H9 (cell line): Measurements from ENCODE around the gene CCL17. TPM values are rescaled to one million over a fixed set of nuclear protein-coding genes. Genes with fewer than 3 reads are reported as not detected.

Source experiments
- DNase-seq: peaks from one replicate; pipeline ENCODE4 v3.0.0-alpha.2; 2017
- H2AFZ ChIP-seq: one replicate; pipeline ENCODE4 v1.6.1; 2013; ENCODE audit warnings: mild to moderate bottlenecking, low read length, control low read depth, moderate library complexity
- H2AK5ac ChIP-seq: 2 replicates; pipeline ENCODE4 v1.6.1; 2013; ENCODE audit warnings: low read length, control low read depth, mixed read lengths; ENCODE audit not compliant: insufficient read length
- H2BK120ac ChIP-seq: one replicate; pipeline ENCODE4 v1.6.1; 2013; ENCODE audit warnings: low read depth, mild to moderate bottlenecking, low read length, control low read depth, inconsistent platforms; ENCODE audit not compliant: poor library complexity, severe bottlenecking
- H2BK12ac ChIP-seq: 2 replicates; pipeline ENCODE4 v1.6.1; 2013; ENCODE audit warnings: low read length, control low read depth, mixed read lengths, low read depth; ENCODE audit not compliant: insufficient read length
- H2BK15ac ChIP-seq: 2 replicates; pipeline ENCODE4 v1.6.1; 2013; ENCODE audit warnings: low read depth, low read length, control low read depth
- H2BK20ac ChIP-seq: one replicate; pipeline ENCODE4 v1.6.1; 2013; ENCODE audit warnings: low read depth, mild to moderate bottlenecking, low read length, control low read depth, inconsistent platforms; ENCODE audit not compliant: poor library complexity, severe bottlenecking
- H2BK5ac ChIP-seq: 2 replicates; pipeline ENCODE4 v1.6.1; 2013; ENCODE audit warnings: low read length, control low read depth, mixed read lengths; ENCODE audit not compliant: insufficient read length
- H3K14ac ChIP-seq: 2 replicates; pipeline ENCODE4 v1.6.1; 2013; ENCODE audit warnings: low read length, control low read depth; ENCODE audit not compliant: insufficient read depth
- H3K18ac ChIP-seq: 2 replicates; pipeline ENCODE4 v1.6.1; 2013; ENCODE audit warnings: low read depth, mild to moderate bottlenecking, mixed read lengths, low read length, control low read depth; ENCODE audit not compliant: insufficient read length
- H3K23ac ChIP-seq: 2 replicates; pipeline ENCODE4 v1.6.1; 2013; ENCODE audit warnings: low read length, control low read depth, mixed read lengths, low read depth; ENCODE audit not compliant: insufficient read length
- H3K23me2 ChIP-seq: 2 replicates; pipeline ENCODE4 v1.6.1; 2013; ENCODE audit warnings: low read depth, mild to moderate bottlenecking, mixed read lengths, low read length, control low read depth; ENCODE audit not compliant: insufficient read length, poor library complexity, severe bottlenecking
- H3K27ac ChIP-seq: 2 replicates; pipeline ENCODE4 v1.5.1; 2013; ENCODE audit warnings: low read length, control low read depth, mixed read lengths, low read depth; ENCODE audit not compliant: insufficient read length
- H3K27me3 ChIP-seq: 2 replicates; pipeline ENCODE4 v1.6.1; 2013; ENCODE audit warnings: low read length, control low read depth, inconsistent platforms; ENCODE audit not compliant: insufficient read depth
- H3K4ac ChIP-seq: 2 replicates; pipeline ENCODE4 v1.6.1; 2013; ENCODE audit warnings: low read depth, mild to moderate bottlenecking, control low read depth, inconsistent platforms, low read length, moderate library complexity
- H3K4me1 ChIP-seq: 2 replicates; pipeline ENCODE4 v1.6.1; 2013; ENCODE audit warnings: low read length, control low read depth, inconsistent platforms; ENCODE audit not compliant: insufficient read depth
- H3K4me2 ChIP-seq: 2 replicates; pipeline ENCODE4 v1.6.1; 2013; ENCODE audit warnings: low read length, control low read depth, mixed read lengths; ENCODE audit not compliant: insufficient read length, insufficient read depth
- H3K56ac ChIP-seq: 2 replicates; pipeline ENCODE4 v1.6.1; 2013; ENCODE audit warnings: low read depth, mild to moderate bottlenecking, mixed read lengths, low read length, control low read depth; ENCODE audit not compliant: insufficient read length
- H3K79me1 ChIP-seq: 2 replicates; pipeline ENCODE4 v1.6.1; 2013; ENCODE audit warnings: low read depth, mild to moderate bottlenecking, moderate library complexity, low read length, control low read depth, inconsistent platforms; ENCODE audit not compliant: insufficient read depth, poor library complexity, severe bottlenecking
- H3K79me2 ChIP-seq: 2 replicates; pipeline ENCODE4 v1.6.1; 2013; ENCODE audit warnings: low read length, control low read depth, inconsistent platforms; ENCODE audit not compliant: insufficient read depth
- H3K9ac ChIP-seq: 2 replicates; pipeline ENCODE4 v1.6.1; 2013; ENCODE audit warnings: low read length, control low read depth, mixed read lengths; ENCODE audit not compliant: insufficient read length; ENCODE audit errors: extremely low read depth
- H3K9me3 ChIP-seq: one replicate; pipeline ENCODE4 v1.6.1; 2013; ENCODE audit warnings: low read depth, low read length, inconsistent platforms; ENCODE audit not compliant: control insufficient read depth
- H3T11ph ChIP-seq: one replicate; pipeline ENCODE4 v1.6.1; 2013; ENCODE audit warnings: mild to moderate bottlenecking, low read length, control low read depth, inconsistent platforms
- H4K20me1 ChIP-seq: one replicate; pipeline ENCODE4 v1.6.1; 2013; ENCODE audit not compliant: control insufficient read depth, insufficient read length, insufficient read depth
- H4K5ac ChIP-seq: 2 replicates; pipeline ENCODE4 v1.6.1; 2013; ENCODE audit warnings: low read depth, mild to moderate bottlenecking, mixed read lengths, low read length, control low read depth; ENCODE audit not compliant: insufficient read length
- H4K8ac ChIP-seq: replicated peaks from 2 replicates; pipeline ENCODE4 v1.6.1; 2013; ENCODE audit warnings: low read length, control low read depth, mixed read lengths, low read depth; ENCODE audit not compliant: insufficient read length
- H4K91ac ChIP-seq: 2 replicates; pipeline ENCODE4 v1.6.1; 2013; ENCODE audit warnings: low read depth, mild to moderate bottlenecking, moderate library complexity, mixed read lengths, low read length, control low read depth; ENCODE audit not compliant: insufficient read length
- H3K27ac Mint-ChIP-seq, 3 experiments: 2 replicates in 2 of 3; 3 replicates in 1 of 3; pipeline ENCODE4 v1.8.0; 2020 to 2021; ENCODE audit warnings: mixed read lengths in 3 of 3, mild to moderate bottlenecking in 1 of 3, moderate library complexity in 1 of 3
- H3K27me3 Mint-ChIP-seq: 2 replicates; pipeline ENCODE4 v1.8.0; 2021; ENCODE audit warnings: low read depth, mild to moderate bottlenecking, moderate library complexity, mixed read lengths
- H3K36me3 Mint-ChIP-seq, 3 experiments: 2 replicates in 2 of 3; 3 replicates in 1 of 3; pipeline ENCODE4 v1.8.0; 2020 to 2021; ENCODE audit warnings: low read depth in 3 of 3, mixed read lengths in 3 of 3; ENCODE audit not compliant: insufficient read depth in 1 of 3
- H3K4me1 Mint-ChIP-seq, 2 experiments: 2 replicates each; pipeline ENCODE4 v1.8.0; 2020; ENCODE audit warnings: mixed read lengths in 2 of 2
- H3K4me3 Mint-ChIP-seq, 2 experiments: 2 replicates in 1 of 2; 3 replicates in 1 of 2; pipeline ENCODE4 v1.8.0; 2020 to 2021; ENCODE audit warnings: mild to moderate bottlenecking in 2 of 2, mixed read lengths in 2 of 2, moderate library complexity in 1 of 2
- H3K9me3 Mint-ChIP-seq, 2 experiments: 2 replicates in 1 of 2; 3 replicates in 1 of 2; pipeline ENCODE4 v1.8.0; 2020; ENCODE audit warnings: mild to moderate bottlenecking in 2 of 2, mixed read lengths in 2 of 2, moderate library complexity in 1 of 2
- WGBS: extraction: QIAGEN DNeasy Blood & Tissue Kit; methylation state at CpG from one replicate; pipeline ENCODE4 v1.1.7; 2013; ENCODE audit warnings: missing lambda C conversion rate, low lambda C conversion rate, mixed read lengths; ENCODE audit not compliant: insufficient read length; ENCODE audit errors: extremely low coverage; 5-methylcytosine and 5-hydroxymethylcytosine counted together
- total RNA-seq: library from RNA; stranded (reverse); gene quantifications from 2 replicates; pipeline ENCODE4 v1.2.1, GENCODE V29; 2021
- TF ChIP-seq, protein P1 (sequence below): fragments of 200-600 bp; sonication (generic); conservative IDR thresholded peaks from 3 replicates; pipeline ENCODE4 v1.8.0; 2021; ENCODE audit warnings: antibody characterized with exemption, mild to moderate bottlenecking

CCL17 gene
- total RNA-seq, 1 experiment from 2014 or later = not detected

DNA sequence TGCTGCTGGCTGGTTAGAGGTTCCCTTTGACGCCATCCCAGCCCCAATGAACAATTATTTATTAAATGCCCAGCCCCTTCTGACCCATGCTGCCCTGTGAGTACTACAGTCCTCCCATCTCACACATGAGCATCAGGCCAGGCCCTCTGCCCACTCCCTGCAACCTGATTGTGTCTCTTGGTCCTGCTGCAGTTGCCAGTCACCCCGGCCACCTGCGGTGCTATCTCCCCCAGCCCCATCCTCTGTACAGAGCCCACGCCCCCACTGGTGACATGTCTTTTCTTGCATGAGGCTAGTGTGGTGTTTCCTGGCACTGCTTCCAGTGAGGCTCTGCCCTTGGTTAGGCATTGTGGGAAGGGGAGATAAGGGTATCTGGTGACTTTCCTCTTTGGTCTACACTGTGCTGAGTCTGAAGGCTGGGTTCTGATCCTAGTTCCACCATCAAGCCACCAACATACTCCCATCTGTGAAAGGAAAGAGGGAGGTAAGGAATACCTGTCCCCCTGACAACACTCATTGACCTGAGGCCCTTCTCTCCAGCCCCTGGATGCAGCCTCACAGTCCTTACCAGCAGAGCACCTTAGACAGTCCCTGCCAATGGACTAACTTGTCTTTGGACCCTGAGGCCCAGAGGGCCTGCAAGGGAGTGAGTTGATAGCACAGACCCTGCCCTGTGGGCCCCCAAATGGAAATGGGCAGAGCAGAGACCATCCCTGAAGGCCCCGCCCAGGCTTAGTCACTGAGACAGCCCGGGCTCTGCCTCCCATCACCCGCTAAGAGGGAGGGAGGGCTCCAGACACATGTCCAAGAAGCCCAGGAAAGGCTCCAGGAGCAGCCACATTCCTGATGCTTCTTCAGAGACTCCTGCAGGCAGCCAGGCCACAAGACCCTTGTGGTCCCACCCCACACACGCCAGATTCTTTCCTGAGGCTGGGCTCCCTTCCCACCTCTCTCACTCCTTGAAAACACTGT is 21.0 kb upstream of the CCL17 start:
- H3K79me2 ChIP-seq = no peaks in the 10 kb centered on the region
- H4K8ac ChIP-seq = no peak overlapping the region
- no peak overlapping the region for H2BK20ac ChIP-seq
- Mint-ChIP-seq H3K27ac (peak overlapping the region in 1 of 3 experiments; percentile 18; a peak in 2 of 7 replicates), H3K36me3 (no peaks in the 10 kb centered on the region), H3K9me3 (peaks cover 0 to under 1% of the 10 kb centered on the region in 2 experiments; a peak in 1 of 5 replicates), H3K4me3 (no peak overlapping the region), H3K27me3 (peaks cover 3% of the 10 kb centered on the region), H3K4me1 (peaks cover 5 to 18% of the 10 kb centered on the region in 2 experiments)
- H2BK5ac ChIP-seq = no peak overlapping the region
- no peak overlapping the region for H4K5ac ChIP-seq
- no peak overlapping the region for H2AK5ac ChIP-seq
- H2BK120ac ChIP-seq = no peak overlapping the region
- H3K9me3 ChIP-seq = no peaks in the 10 kb centered on the region
- no peak overlapping the region for H3K23ac ChIP-seq
- no peaks in the 10 kb centered on the region for H3K79me1 ChIP-seq
- no peaks in the 10 kb centered on the region for H4K20me1 ChIP-seq
- H2BK15ac ChIP-seq = no peak overlapping the region
- no CpG with 5 or more reads among the region's 8 CpGs for WGBS
- no peak overlapping the region for H3K56ac ChIP-seq
- 0 out of 2 replicates have a peak, but pooled peaks cover 2% of the 10 kb centered on the region for H3K4me1 ChIP-seq
- no peak overlapping the region for H3K14ac ChIP-seq
- TF ChIP-seq, protein P1, sequence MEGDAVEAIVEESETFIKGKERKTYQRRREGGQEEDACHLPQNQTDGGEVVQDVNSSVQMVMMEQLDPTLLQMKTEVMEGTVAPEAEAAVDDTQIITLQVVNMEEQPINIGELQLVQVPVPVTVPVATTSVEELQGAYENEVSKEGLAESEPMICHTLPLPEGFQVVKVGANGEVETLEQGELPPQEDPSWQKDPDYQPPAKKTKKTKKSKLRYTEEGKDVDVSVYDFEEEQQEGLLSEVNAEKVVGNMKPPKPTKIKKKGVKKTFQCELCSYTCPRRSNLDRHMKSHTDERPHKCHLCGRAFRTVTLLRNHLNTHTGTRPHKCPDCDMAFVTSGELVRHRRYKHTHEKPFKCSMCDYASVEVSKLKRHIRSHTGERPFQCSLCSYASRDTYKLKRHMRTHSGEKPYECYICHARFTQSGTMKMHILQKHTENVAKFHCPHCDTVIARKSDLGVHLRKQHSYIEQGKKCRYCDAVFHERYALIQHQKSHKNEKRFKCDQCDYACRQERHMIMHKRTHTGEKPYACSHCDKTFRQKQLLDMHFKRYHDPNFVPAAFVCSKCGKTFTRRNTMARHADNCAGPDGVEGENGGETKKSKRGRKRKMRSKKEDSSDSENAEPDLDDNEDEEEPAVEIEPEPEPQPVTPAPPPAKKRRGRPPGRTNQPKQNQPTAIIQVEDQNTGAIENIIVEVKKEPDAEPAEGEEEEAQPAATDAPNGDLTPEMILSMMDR = no peak
- no peaks in the 10 kb centered on the region for H3K27me3 ChIP-seq
- H4K91ac ChIP-seq = no peak overlapping the region
- no peak overlapping the region for H3K4me2 ChIP-seq
- H3K9ac ChIP-seq = no peak overlapping the region
- no peak overlapping the region for H3K18ac ChIP-seq
- no peak overlapping the region for H3K4ac ChIP-seq
- no peak overlapping the region for H2BK12ac ChIP-seq
- no peak overlapping the region for H3K27ac ChIP-seq
- H2AFZ ChIP-seq = no peak overlapping the region
- DNase-seq = no peak
- no peaks in the 10 kb centered on the region for H3K23me2 ChIP-seq
- no peak overlapping the region for H3T11ph ChIP-seq
